PFSK-1 (cell line): ENCODE measurements around the gene PDZD7.

Source experiments
- FOXP2 ChIP-seq: optimal IDR thresholded peaks from 2 replicates; pipeline ENCODE3; 2011; ENCODE audit warnings: borderline replicate concordance, control low read depth, inconsistent platforms; ENCODE audit not compliant: insufficient read depth; ENCODE audit errors: extremely low read length, extremely low read depth
- POLR2AphosphoS5 ChIP-seq: IDR thresholded peaks from 2 replicates; pipeline ENCODE4 v1.6.1; 2012; ENCODE audit warnings: low read depth, mild to moderate bottlenecking, control low read depth, low read length, moderate library complexity
- SIN3A ChIP-seq: IDR thresholded peaks from 2 replicates; pipeline ENCODE4 v1.6.1; 2012; ENCODE audit warnings: mild to moderate bottlenecking, low read length, moderate library complexity, borderline replicate concordance; ENCODE audit not compliant: insufficient read depth
- TAF1 ChIP-seq: IDR thresholded peaks from 2 replicates; pipeline ENCODE4 v1.6.1; 2012; ENCODE audit warnings: low read length, control low read depth, borderline replicate concordance; ENCODE audit not compliant: insufficient read depth
- TF ChIP-seq, protein P1 (sequence below), 2 experiments: IDR thresholded peaks; 2 replicates each; pipeline versions ENCODE4 v1.6.1 to v1.8.0; 2011 to 2012; ENCODE audit warnings: low read depth in 2 of 2, low read length in 2 of 2, control low read depth in 1 of 2, inconsistent platforms in 1 of 2, mild to moderate bottlenecking in 1 of 2, moderate library complexity in 1 of 2; ENCODE audit not compliant: insufficient read depth in 1 of 2

Gene PDZD7

DNA sequence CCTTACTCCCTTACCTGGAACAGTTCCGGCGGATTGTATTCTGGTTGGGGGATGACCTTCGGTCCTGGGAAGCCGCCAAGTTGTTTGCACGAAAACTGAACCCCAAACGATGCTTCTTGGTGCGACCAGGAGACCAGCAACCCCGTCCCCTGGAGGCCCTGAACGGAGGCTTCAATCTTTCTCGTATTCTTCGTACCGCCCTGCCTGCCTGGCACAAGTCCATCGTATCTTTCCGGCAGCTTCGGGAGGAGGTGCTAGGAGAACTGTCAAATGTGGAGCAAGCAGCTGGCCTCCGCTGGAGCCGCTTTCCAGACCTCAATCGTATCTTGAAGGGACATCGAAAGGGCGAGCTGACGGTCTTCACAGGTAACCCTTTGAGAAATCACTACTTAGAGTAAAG, 41.8 kb downstream of the PDZD7 start:
- TF ChIP-seq FOXP2 (no peak), SIN3A (no peak), TAF1 (no peak), POLR2AphosphoS5 (no peak)
- TF ChIP-seq, protein P1, sequence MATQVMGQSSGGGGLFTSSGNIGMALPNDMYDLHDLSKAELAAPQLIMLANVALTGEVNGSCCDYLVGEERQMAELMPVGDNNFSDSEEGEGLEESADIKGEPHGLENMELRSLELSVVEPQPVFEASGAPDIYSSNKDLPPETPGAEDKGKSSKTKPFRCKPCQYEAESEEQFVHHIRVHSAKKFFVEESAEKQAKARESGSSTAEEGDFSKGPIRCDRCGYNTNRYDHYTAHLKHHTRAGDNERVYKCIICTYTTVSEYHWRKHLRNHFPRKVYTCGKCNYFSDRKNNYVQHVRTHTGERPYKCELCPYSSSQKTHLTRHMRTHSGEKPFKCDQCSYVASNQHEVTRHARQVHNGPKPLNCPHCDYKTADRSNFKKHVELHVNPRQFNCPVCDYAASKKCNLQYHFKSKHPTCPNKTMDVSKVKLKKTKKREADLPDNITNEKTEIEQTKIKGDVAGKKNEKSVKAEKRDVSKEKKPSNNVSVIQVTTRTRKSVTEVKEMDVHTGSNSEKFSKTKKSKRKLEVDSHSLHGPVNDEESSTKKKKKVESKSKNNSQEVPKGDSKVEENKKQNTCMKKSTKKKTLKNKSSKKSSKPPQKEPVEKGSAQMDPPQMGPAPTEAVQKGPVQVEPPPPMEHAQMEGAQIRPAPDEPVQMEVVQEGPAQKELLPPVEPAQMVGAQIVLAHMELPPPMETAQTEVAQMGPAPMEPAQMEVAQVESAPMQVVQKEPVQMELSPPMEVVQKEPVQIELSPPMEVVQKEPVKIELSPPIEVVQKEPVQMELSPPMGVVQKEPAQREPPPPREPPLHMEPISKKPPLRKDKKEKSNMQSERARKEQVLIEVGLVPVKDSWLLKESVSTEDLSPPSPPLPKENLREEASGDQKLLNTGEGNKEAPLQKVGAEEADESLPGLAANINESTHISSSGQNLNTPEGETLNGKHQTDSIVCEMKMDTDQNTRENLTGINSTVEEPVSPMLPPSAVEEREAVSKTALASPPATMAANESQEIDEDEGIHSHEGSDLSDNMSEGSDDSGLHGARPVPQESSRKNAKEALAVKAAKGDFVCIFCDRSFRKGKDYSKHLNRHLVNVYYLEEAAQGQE (IDR thresholded peaks at IDR 0.05; ENCODE audit: insufficient read depth in 1 of 2, low read depth in 2 of 2, low read length in 2 of 2) = no peak

DNA sequence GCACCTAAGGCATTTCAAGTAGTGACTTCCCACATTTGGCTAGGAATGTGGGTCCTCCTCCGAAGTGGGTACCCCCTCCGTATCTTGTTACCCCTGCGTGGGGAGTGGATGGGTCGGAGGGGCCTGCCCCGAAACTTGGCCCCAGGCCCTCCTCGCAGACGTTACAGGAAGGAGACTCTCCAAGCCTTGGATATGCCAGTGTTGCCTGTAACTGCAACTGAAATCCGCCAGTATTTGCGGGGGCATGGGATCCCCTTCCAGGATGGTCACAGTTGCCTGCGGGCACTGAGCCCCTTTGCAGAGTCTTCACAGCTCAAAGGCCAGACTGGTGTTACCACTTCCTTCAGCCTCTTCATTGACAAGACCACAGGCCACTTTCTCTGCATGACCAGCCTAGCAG, 42.8 kb downstream of the PDZD7 start:
- TF ChIP-seq, protein P1 (IDR thresholded peaks at IDR 0.05; ENCODE audit: insufficient read depth in 1 of 2, low read depth in 2 of 2, low read length in 2 of 2) = no peak
- TF ChIP-seq FOXP2 = no peak
- TF ChIP-seq POLR2AphosphoS5 = no peak
- TF ChIP-seq TAF1 = no peak
- TF ChIP-seq SIN3A = no peak

DNA sequence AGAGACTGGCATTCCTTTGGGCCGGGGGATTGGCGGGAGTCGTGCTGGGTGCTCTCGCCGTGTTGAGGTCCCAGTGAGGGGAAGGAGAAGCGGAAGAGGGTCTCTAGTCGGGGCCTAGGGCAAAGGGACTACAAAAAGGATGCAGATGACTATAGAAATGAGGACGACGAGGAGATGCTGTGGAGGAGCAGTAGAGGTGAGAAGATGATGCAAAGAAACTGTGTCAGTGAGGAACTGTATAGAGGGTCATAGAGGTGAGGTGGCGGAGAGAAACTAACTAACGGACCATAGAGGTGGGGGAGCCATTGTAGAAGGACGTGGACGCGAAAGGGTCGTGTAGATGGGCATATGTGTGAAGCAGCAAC, 43.3 kb downstream of the PDZD7 start:
- TF ChIP-seq, protein P1 (IDR thresholded peaks at IDR 0.05; ENCODE audit: insufficient read depth in 1 of 2, low read depth in 2 of 2, low read length in 2 of 2) = no peak
- TF ChIP-seq POLR2AphosphoS5 (no peak), FOXP2 (no peak), SIN3A (no peak), TAF1 (no peak)

DNA sequence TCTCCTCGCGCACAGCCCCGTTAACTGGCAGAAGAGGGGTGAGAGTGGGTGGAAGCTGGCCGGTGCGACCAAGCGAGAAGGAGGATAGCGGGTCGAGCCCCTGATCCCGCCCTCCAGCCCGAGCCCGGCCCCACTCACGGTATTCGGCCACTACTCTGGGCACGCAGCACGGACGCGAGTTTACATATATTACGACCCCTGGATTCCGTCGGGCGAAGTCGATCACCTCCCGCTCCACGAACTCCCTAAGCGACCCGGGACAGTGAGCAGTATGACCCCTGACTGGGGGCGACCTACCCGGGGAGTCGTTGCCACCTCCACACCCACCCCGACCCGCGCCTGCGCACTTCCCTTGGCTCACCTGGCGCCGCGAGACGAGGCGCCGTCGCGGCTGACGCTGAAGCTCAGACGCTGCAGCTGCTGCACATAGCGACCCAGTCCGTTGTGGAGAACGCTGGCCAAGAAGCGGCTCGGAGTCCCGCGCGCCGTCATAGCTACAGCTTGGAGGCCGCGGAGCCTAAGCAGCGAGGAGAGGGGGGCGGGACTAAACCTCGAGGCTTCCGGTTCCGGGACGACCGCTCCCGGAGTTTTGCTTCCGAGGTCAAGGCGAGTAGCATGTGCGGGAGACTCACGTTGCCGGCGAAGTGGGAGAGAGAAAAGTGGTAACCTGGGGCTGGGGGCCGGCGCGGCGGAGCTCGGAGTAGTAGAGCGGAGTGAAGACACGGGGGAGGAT, 43.8 kb downstream of the PDZD7 start, which contains the start of the genes MRPL43 and TWNK:
Gene MRPL43 (minus strand): TSS at position 546 of the 733 bp plus-strand sequence. CDS start 54 bp downstream, at position 492.
Gene TWNK (plus strand): TSS at position 592 of the 733 bp plus-strand sequence. CDS start 668 bp downstream, outside the sequence.
- peak; percentile 90; the same call in 1 of the 2 replicates for TF ChIP-seq SIN3A
- TF ChIP-seq POLR2AphosphoS5 = peak; percentile 82
- TF ChIP-seq TAF1 = peak; percentile 93
- TF ChIP-seq, protein P1 (IDR thresholded peaks at IDR 0.05; ENCODE audit: insufficient read depth in 1 of 2, low read depth in 2 of 2, low read length in 2 of 2) = peak in 1 of 2 experiments; percentile 18; a peak in 1 of 4 replicates
- no peak for TF ChIP-seq FOXP2

DNA sequence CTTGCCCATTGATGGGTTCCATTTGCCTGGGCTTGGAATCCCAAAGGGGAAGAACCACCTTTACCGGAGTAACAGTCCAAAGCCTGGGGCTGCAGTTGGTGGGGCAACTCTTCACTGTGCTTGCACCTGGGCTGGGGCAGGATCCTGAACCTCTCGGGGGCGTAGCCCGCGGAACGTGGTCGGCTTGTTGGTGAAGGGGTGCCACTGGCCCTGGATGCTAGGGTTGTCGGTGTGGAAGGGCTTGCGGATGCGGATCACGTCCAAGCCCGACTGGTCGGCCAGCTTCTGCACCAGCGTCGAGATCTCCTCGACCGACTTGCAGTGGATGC, 44.3 kb downstream of the PDZD7 start:
- TF ChIP-seq SIN3A (no peak), TAF1 (no peak), FOXP2 (no peak), POLR2AphosphoS5 (no peak)
- TF ChIP-seq, protein P1 (IDR thresholded peaks at IDR 0.05; ENCODE audit: insufficient read depth in 1 of 2, low read depth in 2 of 2, low read length in 2 of 2) = no peak
